ENCODE results near the gene FAM20C.

The FAM20C gene

DNA sequence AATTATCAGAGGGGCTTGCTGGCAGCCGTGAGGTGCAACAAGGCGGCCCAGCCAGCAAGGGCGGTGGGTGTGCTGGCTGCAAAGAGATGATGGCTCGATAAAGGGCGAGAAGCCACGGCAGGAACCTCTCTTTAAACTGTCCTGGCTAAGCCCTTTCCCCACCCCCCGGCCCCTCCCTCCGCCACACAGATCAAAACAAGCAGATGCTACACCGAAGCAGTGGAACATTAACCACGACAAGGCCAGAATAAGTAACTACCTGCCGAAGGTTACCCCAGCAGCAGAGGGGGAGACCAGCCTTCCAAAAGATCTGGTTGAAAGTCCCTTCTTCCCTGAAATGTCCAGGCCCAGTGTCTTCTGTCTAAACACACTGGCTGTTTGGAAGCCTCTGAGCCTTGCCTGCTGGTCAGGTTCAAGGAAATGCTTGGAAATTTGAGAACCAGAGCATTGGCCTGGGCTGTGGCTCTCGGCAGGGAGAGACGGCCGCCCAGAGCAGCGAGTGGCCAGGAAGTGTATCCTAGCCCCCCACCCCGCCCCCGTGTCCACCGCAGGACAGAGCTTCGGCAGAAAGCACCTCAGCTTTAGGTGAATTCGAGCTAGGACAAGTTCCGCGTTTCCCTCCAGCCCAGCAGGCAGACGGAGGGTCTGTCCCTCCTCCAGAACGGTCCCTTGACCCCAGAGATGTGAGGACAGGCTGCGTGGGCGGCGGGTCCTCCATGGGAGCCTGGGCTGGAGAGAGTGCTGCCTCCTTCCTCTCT is 2.1 kb downstream of the FAM20C start:
- TF ChIP-seq CTCF (IDR thresholded peaks at IDR 0.05; ENCODE audit: low read depth, low read length, missing control alignments) = no peak

GRCh38 chr7:195010-195829 is 2.8 kb downstream of the FAM20C start:
- DNase-seq (ENCODE audit: low read depth) = no peak
- H3K4me3 ChIP-seq (ENCODE audit: low read depth, low read length) = peak overlapping the region; percentile 97
- TF ChIP-seq CTCF (IDR thresholded peaks at IDR 0.05; ENCODE audit: low read depth, low read length, missing control alignments) = no peak
- in situ Hi-C loops (cut with HindIII; ENCODE audit: low sequenced_read_pairs) = no loop called here

More for the DNA sequence above, 2.1 kb downstream of the FAM20C start:
- in situ Hi-C loops (cut with HindIII; ENCODE audit: low sequenced_read_pairs) = no loop called here
- DNase-seq (ENCODE audit: low read depth) = no peak
- H3K4me3 ChIP-seq (ENCODE audit: low read depth, low read length) = peak overlapping the region; percentile 97

DNA sequence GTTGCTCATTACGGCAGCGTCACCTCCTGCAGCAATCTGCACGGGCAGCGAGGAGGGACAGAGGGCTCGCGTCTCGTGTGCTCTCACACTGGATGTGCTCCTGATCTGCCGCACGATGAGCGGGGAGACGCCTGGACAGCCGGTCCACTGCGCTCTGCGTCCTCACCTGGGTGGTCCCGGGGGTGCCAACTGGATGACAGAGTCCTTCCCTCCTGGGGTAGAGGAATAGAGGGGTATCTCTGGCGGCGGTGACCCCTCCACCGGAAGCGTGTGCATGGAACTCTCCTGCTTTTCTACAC is 3.4 kb downstream of the FAM20C start:
- in situ Hi-C loops (cut with HindIII; ENCODE audit: low sequenced_read_pairs) = no loop called here
- H3K4me3 ChIP-seq (ENCODE audit: low read depth, low read length) = peak overlapping the region; percentile 97
- TF ChIP-seq CTCF (IDR thresholded peaks at IDR 0.05; ENCODE audit: low read depth, low read length, missing control alignments) = no peak
- DNase-seq (ENCODE audit: low read depth) = no peak

DNA sequence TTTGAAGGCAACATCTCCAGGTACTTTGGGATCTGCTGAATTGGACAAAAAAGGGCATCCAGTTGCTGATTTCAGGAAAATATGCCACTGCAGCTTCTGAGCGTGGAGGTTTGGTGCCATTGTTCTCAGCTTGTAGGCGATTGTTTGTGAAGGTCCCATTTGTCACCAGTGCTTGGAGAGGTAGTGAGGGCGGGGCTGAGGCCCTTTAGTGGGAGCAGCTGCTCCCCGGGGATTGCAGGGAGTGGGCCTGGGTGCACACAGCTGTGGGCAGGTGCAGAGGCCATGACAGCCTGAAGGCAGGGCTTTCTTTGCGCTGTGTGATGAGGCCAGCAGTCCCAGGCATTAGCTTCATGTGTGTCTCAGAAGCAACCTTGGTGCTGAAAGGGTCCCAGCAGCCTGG is 3.9 kb downstream of the FAM20C start:
- in situ Hi-C loops (cut with HindIII; ENCODE audit: low sequenced_read_pairs) = no loop called here
- TF ChIP-seq CTCF (IDR thresholded peaks at IDR 0.05; ENCODE audit: low read depth, low read length, missing control alignments) = no peak
- no peak for DNase-seq (ENCODE audit: low read depth)
- peak overlapping the region; percentile 97 for H3K4me3 ChIP-seq (ENCODE audit: low read depth, low read length)

- no peak for TF ChIP-seq CTCF (IDR thresholded peaks at IDR 0.05; ENCODE audit: low read depth, low read length, missing control alignments)
- no peak for DNase-seq (ENCODE audit: low read depth)
- in situ Hi-C loops (cut with HindIII; ENCODE audit: low sequenced_read_pairs) = no loop called here
- peak overlapping the region; percentile 97 for H3K4me3 ChIP-seq (ENCODE audit: low read depth, low read length)
These were observed 4.5 kb downstream of the FAM20C start for GRCh38 chr7:196778-197321.

DNA sequence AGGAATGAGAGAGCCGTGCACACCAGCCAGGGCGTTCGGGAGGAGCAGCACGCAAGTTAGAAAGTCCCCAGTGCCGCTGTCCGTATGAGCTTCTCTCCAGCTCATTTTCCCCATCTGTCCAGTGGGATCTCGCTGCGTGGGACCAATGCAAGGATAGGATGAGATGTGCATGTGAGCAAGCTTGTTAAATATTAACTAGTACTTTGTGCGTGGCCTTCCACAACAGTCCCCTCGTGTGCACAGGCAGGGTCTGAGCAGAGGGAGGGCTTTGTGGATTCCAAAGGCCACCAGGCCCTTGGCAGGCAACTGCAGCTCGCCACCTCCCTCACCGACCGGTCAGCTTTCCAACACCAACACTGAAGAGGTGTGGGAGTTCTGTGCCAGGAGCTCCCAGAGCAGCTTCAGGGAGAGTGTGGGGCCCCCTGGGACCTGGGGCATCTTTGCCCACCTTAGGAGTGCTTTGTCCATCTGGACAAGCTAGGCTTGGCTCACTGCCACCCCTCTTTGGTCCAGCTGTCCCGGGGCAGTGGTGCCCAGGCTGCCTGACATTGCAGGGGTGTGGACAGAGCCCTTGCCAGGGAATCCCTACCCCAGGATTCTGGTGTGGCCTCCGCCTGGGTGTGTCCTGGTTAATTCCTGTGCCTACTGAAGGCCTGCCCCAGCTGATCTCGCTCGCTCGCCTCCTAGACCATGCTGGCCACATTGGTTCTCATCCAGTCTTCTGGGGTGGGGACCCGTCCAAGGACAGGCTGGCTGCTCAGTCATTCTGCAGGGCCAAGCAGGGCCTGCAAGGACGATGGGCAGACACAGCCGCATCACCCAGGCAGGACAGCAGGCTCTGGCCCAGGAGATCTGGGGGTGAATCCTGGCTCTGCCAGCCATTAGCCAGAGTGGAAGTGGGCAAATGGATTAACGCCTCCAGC is 5.3 kb downstream of the FAM20C start:
- in situ Hi-C loops (cut with HindIII; ENCODE audit: low sequenced_read_pairs) = no loop called here
- no peak for TF ChIP-seq CTCF (IDR thresholded peaks at IDR 0.05; ENCODE audit: low read depth, low read length, missing control alignments)
- no peak for DNase-seq (ENCODE audit: low read depth)
- peak overlapping the region; percentile 97 for H3K4me3 ChIP-seq (ENCODE audit: low read depth, low read length)
